Measurements from ENCODE around the gene R3HDM1. TPM values are rescaled to one million over a fixed set of nuclear protein-coding genes. Genes with fewer than 3 reads are reported as not detected.
"Not testable (repeated sequence)": the region's sequence is repeated elsewhere in the genome, so short reads cannot be mapped to it uniquely, and the experiment has no call there.

The R3HDM1 gene
- total RNA-seq, 1 experiment from 2014 or later = 5.5 TPM

GRCh38 chr2:135630034-135630433, 98.8 kb downstream of the R3HDM1 start:
- in situ Hi-C loops (cut with HindIII; ENCODE audit: low pct_unique_long_range_greater_than_20kb, low sequenced_read_pairs); DNase-seq (ENCODE audit: low read depth, low spot score): not testable (repeated sequence)

DNA sequence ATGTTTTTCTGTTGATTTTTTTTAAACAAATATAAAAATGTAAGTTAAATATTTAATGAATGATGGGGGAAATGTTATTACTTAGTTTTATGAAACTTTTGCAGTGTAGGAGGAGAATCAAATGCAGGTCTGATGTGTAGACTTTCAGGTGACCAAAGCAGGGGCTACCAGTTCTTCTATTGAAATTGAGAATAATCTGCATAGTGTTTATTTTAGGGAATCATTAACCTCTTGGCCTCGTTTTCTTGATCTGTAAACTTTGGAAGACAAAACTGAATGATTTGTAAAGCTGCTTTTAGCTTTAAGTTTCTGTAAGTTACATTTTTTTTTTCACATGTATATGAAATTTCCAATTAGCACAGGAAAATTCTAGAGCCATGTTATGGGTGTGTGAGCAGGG, 99.2 kb downstream of the R3HDM1 start:
- in situ Hi-C loops (cut with HindIII; ENCODE audit: low pct_unique_long_range_greater_than_20kb, low sequenced_read_pairs) = no loop called here
- DNase-seq (ENCODE audit: low read depth, low spot score) = no peak

- DNase-seq (ENCODE audit: low read depth, low spot score) = no peak
- in situ Hi-C loops (cut with HindIII; ENCODE audit: low pct_unique_long_range_greater_than_20kb, low sequenced_read_pairs) = no loop called here
Measured at GRCh38 chr2:135633582-135633981, 102.3 kb downstream of the R3HDM1 start.

DNA sequence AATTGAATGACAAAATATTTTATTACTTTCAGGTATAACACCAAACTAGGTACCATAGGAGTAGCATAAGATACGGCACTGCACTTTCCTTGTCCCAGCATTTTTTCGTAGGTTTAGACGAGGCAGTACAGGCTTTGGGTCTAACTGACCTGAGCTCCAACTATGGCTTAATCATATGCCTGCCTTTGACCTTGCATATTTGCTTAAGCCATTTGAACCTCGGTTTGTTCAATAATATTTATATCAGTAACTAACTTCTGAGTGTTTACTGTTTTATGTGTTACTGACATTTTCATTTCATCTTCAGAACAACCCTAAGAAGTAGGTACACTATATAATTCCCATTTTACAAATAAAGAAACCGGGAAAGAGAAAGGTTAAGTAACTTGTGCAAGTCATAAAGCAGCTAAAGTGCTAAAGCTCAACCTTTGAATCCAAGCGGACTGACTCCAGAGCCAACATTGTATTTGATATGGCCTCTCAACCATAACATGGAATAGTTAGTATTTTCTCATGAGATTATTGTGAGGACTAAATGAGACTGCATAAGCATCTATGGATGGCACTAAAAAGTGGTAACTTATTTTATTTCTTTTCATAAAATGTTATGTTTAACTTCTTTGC, 104.0 kb downstream of the R3HDM1 start:
- in situ Hi-C loops (cut with HindIII; ENCODE audit: low pct_unique_long_range_greater_than_20kb, low sequenced_read_pairs) = no loop called here

DNA sequence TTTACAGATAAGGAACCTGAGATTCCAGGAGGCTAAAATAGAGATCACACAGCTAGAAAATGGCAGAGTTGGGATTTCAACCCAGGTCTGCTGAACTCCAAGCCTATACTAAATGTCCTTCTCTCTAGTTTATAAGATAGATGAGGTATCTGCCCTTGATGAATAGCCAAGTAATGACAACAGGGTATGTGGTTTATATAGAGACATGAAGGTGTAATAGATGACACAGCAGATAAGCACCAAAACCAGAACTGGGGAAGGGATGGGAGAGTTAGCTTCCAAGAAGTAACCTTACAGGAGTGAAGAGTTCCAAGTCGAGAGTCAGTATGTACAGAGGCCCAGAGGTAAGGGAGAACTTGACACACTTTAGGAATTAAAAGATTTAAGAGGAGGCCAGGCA, 105.7 kb downstream of the R3HDM1 start:
- in situ Hi-C loops (cut with HindIII; ENCODE audit: low pct_unique_long_range_greater_than_20kb, low sequenced_read_pairs) = no loop called here
- no peak for DNase-seq (ENCODE audit: low read depth, low spot score)

More for the DNA sequence above, 104.0 kb downstream of the R3HDM1 start:
- no peak for DNase-seq (ENCODE audit: low read depth, low spot score)

DNA sequence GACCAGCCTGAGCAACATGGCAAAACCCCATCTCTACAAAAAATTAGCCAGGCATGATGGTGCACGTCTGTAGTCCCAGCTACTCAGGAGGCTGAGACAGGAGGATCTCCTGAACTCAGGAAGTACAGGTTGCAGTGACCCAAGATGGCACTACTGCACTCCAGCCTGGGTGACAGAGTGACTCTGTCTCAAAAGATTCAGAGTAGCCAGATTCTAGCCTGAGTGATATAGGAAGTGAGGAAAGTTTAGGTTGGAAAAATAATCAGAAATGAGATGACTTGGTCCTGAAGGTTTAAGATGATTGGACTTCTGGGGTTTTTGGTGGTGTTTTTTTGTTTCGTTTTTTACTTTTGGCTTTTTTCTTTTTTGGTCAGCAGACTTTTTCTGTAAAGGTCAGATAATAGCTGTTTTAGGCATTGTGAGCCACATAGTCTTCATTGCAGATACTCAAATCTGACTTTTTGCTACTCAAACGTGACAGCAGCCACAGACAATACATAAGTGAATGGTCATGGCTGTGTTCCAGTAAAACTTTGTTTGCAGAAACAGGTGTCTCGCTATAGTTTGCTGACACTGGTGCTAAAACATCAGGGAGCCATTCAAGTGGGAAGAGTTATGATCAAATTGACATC, 106.3 kb downstream of the R3HDM1 start:
- DNase-seq (ENCODE audit: low read depth, low spot score) = no peak
- in situ Hi-C loops (cut with HindIII; ENCODE audit: low pct_unique_long_range_greater_than_20kb, low sequenced_read_pairs) = no loop called here

DNA sequence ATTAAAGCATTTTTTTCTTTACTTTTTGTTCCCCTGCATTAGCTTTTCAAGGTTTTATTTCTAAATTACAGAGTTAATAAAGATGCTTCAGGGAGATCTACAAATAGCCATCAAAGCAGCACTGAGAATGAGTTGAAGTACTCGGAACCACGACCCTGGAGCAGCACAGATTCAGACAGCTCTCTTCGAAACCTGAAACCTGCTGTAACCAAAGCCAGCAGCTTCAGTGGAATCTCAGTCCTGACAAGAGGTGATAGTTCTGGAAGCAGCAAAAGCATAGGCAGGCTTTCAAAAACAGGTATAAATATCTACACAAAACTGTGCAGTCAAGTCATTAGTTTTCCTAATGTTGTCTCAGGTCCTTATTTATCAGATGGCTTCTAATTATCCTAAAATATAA, 107.5 kb downstream of the R3HDM1 start:
- DNase-seq (ENCODE audit: low read depth, low spot score) = no peak
- in situ Hi-C loops (cut with HindIII; ENCODE audit: low pct_unique_long_range_greater_than_20kb, low sequenced_read_pairs) = no loop called here

DNA sequence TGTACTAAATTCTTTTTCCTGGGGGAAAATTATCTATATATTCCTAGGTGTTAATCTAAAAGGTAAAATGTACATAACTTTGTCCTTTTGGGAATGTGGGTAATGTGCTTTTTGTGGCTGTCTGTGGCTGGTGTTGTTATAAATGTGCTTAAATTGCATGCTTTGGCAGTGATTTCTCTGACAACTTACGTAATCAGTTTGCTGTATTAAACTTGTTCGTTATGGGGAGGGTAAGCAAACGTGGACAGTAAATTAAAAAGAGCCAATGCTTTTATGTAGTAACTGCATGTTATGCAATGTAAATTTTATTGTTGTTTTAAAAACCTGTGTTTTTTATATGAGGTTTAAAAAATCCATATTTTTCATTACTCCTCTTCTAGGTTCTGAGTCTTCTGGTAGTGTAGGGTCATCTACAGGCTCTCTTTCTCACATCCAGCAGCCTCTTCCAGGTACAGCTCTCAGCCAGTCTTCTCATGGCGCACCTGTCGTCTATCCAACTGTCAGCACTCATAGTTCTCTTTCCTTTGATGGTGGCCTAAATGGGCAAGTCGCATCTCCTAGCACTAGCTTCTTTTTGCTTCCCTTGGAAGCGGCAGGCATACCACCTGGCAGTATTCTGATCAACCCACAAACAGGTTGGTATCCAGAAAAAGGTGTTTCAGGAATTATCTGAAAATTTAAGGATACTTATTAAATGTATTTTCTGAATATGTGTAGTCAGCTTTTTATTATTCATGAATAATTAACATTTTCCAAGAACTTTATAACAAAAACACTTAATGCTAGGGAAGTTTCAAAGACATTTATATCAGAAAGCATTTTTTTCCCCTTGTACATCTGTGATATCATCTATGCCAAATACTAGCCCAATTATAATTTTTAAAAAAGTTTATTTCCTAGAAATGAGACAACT, 110.1 kb downstream of the R3HDM1 start:
- DNase-seq (ENCODE audit: low read depth, low spot score) = no peak
- in situ Hi-C loops (cut with HindIII; ENCODE audit: low pct_unique_long_range_greater_than_20kb, low sequenced_read_pairs) = no loop called here

GRCh38 chr2:135647836-135648579, 116.7 kb downstream of the R3HDM1 start:
- DNase-seq (ENCODE audit: low read depth, low spot score) = no peak
- in situ Hi-C loops (cut with HindIII; ENCODE audit: low pct_unique_long_range_greater_than_20kb, low sequenced_read_pairs) = no loop called here

GRCh38 chr2:135650721-135651120, 119.4 kb downstream of the R3HDM1 start:
- peak; percentile 19 for DNase-seq (ENCODE audit: low read depth, low spot score)
- in situ Hi-C loops (cut with HindIII; ENCODE audit: low pct_unique_long_range_greater_than_20kb, low sequenced_read_pairs) = no loop called here

GRCh38 chr2:135651717-135652116, 120.4 kb downstream of the R3HDM1 start:
- no peak for DNase-seq (ENCODE audit: low read depth, low spot score)
- in situ Hi-C loops (cut with HindIII; ENCODE audit: low pct_unique_long_range_greater_than_20kb, low sequenced_read_pairs) = no loop called here

- in situ Hi-C loops (cut with HindIII; ENCODE audit: low pct_unique_long_range_greater_than_20kb, low sequenced_read_pairs); DNase-seq (ENCODE audit: low read depth, low spot score): not testable (repeated sequence)
Measured at GRCh38 chr2:135654239-135654638, 123.0 kb downstream of the R3HDM1 start.

DNA sequence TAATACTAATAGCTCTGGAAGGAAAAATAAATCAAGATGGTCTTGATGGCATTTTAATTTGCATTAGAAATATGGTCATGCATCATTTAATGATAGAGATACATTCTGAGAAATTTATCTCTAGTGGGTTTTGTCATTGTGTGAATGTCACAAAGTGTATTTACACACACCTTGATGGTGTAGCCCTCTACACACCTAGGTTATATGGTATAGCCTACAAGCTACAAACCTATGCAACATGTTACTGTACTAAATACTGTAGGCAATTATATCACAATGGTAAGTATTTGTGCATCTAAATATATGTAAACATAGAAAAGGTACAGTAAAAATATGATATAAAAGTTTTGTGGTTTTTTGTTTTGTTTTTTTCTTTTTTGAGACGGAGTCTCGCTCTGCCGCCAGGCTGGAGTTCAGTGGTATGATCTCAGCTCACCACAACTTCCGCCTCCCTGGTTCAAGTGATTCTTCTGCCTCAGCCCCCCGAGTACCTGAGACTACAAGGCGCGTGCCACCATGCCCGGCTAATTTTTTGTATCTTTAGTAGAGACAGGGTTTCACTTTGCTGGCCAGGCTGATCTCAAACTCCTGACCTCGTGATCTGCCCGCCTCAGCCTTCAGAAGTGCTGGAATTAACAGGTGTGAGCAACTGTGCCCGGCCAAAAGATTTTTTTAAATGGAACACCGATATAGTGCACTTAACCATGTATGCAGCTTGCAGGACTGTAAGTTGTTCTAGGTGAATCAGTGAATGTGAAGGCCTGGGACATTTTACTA, 126.7 kb downstream of the R3HDM1 start:
- in situ Hi-C loops (cut with HindIII; ENCODE audit: low pct_unique_long_range_greater_than_20kb, low sequenced_read_pairs) = no loop called here
- no peak for DNase-seq (ENCODE audit: low read depth, low spot score)

DNA sequence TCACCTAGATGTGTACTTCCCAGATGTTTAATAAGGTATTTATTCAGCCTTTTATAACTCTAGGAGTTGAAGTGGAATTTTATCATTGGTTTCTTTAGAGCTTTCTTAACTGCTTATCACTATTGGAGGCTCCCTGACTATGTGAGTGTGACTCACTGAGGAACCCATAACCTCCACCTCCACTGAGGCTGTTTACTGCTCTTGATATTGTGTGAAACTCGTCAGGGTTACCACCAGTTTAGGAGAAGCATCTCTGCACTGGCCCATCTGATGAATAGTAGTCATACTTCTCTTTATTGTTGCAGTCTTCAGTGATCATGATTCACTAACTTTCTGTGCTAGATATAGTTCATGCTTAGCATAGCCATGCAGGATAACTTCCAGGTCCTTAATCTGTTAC, 130.8 kb downstream of the R3HDM1 start:
- in situ Hi-C loops (cut with HindIII; ENCODE audit: low pct_unique_long_range_greater_than_20kb, low sequenced_read_pairs) = no loop called here
- no peak for DNase-seq (ENCODE audit: low read depth, low spot score)

GRCh38 chr2:135663148-135663700, 131.9 kb downstream of the R3HDM1 start:
- no peak for DNase-seq (ENCODE audit: low read depth, low spot score)
- in situ Hi-C loops (cut with HindIII; ENCODE audit: low pct_unique_long_range_greater_than_20kb, low sequenced_read_pairs) = no loop called here

DNA sequence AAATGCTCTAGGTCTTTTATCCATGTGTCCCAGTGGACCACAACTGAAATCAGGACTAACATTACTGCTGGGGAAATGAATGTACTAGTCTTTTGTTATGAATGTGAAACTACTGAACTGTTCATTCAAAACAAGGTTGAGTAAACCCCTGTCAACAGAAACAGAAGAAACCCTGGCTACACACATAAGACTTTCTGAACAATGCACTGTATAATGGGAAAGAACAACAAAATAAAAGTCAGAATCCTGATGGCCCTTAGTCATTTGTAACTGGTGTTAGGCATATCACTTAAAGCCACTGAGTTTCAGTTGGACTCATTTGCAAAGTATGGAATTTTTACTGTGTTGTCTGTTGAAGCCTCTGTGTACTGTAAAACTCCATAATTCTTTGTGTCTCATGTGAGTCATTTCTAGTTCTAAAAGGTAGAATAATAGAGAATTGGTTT, 133.4 kb downstream of the R3HDM1 start:
- DNase-seq (ENCODE audit: low read depth, low spot score) = peak; percentile 36
- in situ Hi-C loops (cut with HindIII; ENCODE audit: low pct_unique_long_range_greater_than_20kb, low sequenced_read_pairs) = no loop called here

DNA sequence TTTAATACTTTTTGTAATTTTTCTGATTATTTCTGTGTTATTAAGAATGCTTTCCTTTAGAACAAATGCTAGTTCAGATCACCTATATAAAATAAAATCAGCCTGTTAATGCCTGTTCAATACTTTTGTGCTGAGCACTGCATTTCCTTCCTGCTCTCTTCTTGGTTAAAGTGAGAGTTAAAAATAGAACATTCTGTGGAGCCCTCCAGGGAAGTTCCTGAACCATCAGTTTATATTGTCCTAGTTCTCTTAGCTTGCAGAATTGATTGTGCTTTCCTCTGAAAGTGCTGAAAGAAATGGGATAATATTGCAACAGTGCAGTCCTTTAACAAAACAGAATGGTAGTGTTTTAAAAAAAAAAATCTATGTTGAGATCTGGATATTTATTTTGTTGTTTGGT, 135.8 kb downstream of the R3HDM1 start:
- in situ Hi-C loops (cut with HindIII; ENCODE audit: low pct_unique_long_range_greater_than_20kb, low sequenced_read_pairs) = no loop called here
- DNase-seq (ENCODE audit: low read depth, low spot score) = peak; percentile 5

All from SK-MEL-5 (cell line).